H1 (cell line): Measurements from ENCODE around the gene NANOS2.
"Not testable (repeated sequence)": the region's sequence is repeated elsewhere in the genome, so short reads cannot be mapped to it uniquely, and the experiment has no call there.

Experiments used
- ATF2 ChIP-seq: IDR thresholded peaks from 2 replicates; pipeline ENCODE4 v1.6.1; 2012; ENCODE audit warnings: low read length, inconsistent platforms
- CTCF ChIP-seq, 3 experiments: IDR thresholded peaks; 1 replicate in 2 of 3; 2 replicates in 1 of 3; pipeline versions ENCODE4 v1.5.1 to v1.6.1; 2011; ENCODE audit warnings: low read length in 3 of 3, mild to moderate bottlenecking in 3 of 3, inconsistent platforms in 2 of 3, low read depth in 1 of 3, moderate library complexity in 1 of 3; ENCODE audit not compliant: insufficient read depth in 1 of 3; ENCODE audit errors: control extremely low read depth in 1 of 3
- POLR2A ChIP-seq, 2 experiments: IDR thresholded peaks; 1 replicate in 1 of 2; 2 replicates in 1 of 2; pipeline ENCODE4 v1.6.1; 2011; ENCODE audit warnings: low read depth in 2 of 2, low read length in 2 of 2, mild to moderate bottlenecking in 2 of 2; ENCODE audit errors: control extremely low read depth in 1 of 2
- ZNF274 ChIP-seq: IDR thresholded peaks from 2 replicates; pipeline ENCODE4 v1.7.0; 2012; ENCODE audit warnings: low read length, borderline replicate concordance; ENCODE audit errors: extremely low read depth

- not testable (repeated sequence) for TF ChIP-seq CTCF (IDR thresholded peaks at IDR 0.05; ENCODE audit: control extremely low read depth in 1 of 3, insufficient read depth in 1 of 3, low read depth in 1 of 3, low read length in 3 of 3); POLR2A (IDR thresholded peaks at IDR 0.05; ENCODE audit: control extremely low read depth in 1 of 2, low read depth in 2 of 2, low read length in 2 of 2); ATF2; ZNF274
Measured at GRCh38 chr19:45895983-45896599, 18.5 kb downstream of the NANOS2 start.
